Effector CD8-positive, alpha-beta T cell (primary cell): Measurements from ENCODE around the gene NUPR1.
"Not testable (repeated sequence)": the region's sequence is repeated elsewhere in the genome, so short reads cannot be mapped to it uniquely, and the experiment has no call there.

ENCODE experiments used
- DNase-seq: peaks from one replicate; lab custom pipeline; 2025; lab: John Stamatoyannopoulos, UW

Gene NUPR1

GRCh38 chr16:28527100-28527785 lies 11.5 kb downstream of the NUPR1 start:
- DNase-seq, result not testable (repeated sequence)

DNA sequence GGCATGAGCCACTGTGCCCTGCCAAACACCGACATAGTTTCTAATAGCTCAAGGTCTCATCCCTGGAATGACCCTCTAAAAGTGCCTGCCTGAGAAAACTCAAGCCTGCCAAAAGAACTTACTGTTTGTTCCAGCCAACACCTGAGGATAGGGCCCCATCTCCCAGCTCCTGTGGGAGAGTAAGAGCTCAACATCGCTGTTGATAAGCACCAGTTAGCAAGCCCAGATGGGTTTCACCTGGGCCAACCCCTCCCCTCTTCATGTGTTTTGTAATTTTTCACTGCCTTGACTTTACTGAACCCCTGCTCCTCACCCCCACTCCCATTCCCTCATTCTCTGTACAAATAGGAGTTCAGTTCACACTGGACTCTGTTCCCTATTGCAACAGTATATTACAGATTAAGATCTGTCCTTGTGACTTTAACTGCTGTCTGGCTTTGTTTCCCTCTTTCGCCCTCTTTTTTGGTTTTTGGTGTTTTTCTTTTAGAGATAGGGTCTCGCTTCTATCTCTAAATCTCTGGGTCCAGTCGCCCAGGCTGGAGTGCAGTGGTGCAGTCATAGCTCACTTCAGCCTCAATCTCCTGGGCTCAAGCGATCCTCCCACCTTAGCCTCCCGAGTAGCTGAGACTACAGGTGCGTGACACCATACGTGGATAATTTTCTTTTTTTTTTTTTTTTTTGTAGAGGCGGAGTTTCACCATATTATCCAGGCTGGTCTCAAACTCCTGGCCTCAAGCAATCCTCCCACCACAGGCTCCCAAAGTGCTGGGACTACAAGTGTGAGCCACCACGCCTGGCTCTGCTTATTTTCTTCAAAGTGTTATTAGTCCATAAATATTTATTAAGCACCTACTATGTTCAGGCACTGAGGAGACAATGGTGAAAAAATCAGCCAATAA lies 12.3 kb downstream of the NUPR1 start:
- DNase-seq, result no peak

DNA sequence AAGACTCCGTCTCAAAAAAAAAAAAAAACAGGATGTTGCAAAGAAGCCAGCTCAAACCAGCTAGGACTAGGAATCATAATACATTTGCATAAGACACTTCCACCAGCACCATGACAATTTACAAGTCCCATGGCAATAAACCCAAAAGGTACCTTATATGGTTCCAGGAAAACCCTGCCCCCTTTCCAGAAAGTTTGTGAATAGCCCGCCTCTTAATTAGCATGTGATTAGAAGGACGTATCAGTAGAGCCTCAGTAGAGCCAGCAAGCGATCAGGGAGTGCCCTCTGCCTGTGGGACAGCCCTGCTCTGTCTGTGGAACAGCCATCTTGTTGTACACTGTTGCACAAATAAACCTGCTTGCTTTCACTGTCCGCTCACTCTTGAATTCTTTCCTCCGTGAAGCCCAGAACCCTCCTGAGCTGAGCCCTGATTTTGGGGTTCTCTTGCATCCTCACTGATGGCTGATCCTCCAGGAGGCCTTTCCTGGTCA lies 14.0 kb downstream of the NUPR1 start:
- no peak for DNase-seq

DNA sequence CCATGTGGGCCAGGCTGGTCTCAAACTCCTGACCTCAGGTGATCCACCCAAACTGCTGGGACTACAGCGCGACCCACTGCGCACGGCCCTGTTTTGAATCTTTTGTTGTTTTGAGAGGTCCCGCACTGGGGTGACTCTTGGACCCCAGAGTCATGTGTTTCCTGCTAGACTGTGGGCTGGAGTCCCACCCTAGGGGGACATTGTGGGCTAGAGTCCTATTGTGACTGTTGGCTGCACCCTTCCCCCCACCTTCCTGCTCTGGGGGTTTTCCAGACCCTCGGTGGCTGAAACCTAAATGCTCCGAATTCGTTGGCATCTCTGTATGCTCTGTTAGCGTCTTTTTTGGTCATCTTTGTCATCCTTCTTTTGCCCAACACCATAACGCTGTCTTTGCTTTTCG lies 16.0 kb downstream of the NUPR1 start:
- DNase-seq, result no peak

DNA sequence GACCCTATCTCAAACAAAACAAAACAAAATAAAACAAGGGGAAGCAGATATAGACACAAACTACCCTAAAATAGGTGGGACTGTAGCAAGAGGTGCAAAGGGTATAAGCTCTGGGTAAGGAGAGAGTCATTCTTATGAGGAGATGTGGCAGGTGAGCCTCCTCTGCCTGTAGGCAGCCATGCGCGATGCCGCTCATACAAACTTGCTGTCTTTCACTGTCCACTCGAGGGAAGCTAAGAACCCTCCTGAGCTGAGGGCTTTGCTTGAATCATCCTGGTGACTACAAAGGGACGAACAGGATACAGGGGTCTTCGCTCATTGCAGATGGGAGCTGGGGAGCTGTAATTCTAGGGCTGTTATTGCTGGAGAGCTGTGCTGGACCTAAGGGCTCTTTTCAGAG lies 17.3 kb downstream of the NUPR1 start:
- no peak for DNase-seq

GRCh38 chr16:28520672-28521071 lies 18.1 kb downstream of the NUPR1 start:
- DNase-seq, result no peak

- no peak for DNase-seq
Measured at GRCh38 chr16:28514246-28514645, 24.5 kb downstream of the NUPR1 start.

GRCh38 chr16:28513484-28514181 lies 25.1 kb downstream of the NUPR1 start:
- DNase-seq, result no peak

- no peak for DNase-seq
Measured at GRCh38 chr16:28511801-28512789, 26.7 kb downstream of the NUPR1 start.

- DNase-seq, result no peak
Measured at GRCh38 chr16:28511031-28511430, 27.7 kb downstream of the NUPR1 start.

DNA sequence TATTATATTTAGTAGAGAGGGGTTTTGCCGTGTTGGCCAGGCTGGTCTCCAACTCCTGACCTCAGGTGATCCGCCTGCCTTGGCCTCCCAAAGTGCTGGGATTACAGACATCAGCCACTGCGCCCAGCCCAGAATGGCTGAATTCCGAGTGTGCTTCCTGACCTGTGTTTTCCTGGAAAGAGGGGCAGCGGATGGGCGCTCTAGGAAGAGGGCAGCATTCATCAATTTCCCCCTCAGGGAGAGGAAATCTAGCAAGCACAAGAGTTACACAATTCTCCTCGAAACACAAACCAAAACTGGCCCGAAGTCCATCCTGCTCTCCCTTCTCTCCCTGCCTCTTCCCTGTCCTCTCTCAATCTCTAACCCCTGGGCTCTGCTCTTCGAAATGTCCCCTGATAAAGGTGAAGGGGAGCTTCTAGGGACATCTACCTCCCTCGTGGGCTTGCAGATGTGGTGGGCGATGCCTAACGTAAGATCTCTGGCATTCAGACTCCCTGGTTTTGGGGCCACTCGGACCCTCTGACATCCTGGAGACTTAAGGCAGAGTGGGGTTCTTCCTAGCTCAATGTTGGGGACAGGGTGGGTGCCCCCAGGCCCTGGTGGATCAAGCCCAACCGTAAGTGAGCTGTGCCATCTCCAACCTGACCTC lies 33.2 kb downstream of the NUPR1 start:
- DNase-seq, result no peak

- no peak for DNase-seq
Measured at GRCh38 chr16:28504707-28505404, 33.9 kb downstream of the NUPR1 start.

GRCh38 chr16:28503470-28504259 lies 35.1 kb downstream of the NUPR1 start:
- DNase-seq, result no peak

GRCh38 chr16:28502290-28502689 lies 36.5 kb downstream of the NUPR1 start:
- no peak for DNase-seq

DNA sequence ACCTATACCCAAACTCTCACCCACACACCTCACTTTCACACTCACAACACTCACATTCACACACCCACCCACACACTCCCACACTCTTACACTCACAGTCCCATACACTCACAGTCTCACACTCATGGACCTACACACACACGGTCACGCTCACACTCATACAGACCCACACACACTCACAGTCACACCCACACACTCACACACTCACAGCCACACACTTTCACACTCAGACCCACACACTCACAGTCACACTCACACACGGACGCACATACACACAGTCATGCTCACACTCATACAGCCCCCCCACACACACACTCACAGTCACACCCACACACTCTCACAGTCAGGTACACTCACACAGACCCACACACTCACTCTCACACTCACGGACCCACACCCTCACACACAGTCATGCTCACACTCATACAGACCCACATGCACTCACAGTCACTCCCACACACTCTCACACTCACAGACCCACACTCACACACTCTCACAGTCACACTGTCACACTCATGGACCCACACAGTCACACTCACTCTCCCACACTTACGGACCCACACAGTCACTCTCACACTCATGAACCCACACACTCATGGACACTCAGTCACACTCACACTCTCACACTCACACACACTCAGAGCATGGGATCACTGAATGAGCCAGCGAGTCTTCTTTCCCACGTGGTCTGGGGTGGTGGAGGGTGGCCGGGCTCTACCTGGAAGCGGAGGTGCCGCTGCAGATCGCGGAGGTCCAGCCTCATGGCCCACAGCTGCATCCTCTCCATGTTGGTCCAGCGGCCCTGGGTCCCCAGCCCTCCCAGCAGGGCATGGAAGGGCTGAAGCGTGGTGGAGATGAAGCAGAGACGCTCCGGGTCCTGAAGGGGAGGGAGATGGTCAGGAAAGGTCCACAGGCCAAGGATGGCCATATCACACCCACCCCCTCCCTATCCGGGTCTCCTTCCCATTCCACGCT lies 37.2 kb downstream of the NUPR1 start:
- no peak for DNase-seq

- not testable (repeated sequence) for DNase-seq
Measured at GRCh38 chr16:28500476-28501180, 38.1 kb downstream of the NUPR1 start.

DNA sequence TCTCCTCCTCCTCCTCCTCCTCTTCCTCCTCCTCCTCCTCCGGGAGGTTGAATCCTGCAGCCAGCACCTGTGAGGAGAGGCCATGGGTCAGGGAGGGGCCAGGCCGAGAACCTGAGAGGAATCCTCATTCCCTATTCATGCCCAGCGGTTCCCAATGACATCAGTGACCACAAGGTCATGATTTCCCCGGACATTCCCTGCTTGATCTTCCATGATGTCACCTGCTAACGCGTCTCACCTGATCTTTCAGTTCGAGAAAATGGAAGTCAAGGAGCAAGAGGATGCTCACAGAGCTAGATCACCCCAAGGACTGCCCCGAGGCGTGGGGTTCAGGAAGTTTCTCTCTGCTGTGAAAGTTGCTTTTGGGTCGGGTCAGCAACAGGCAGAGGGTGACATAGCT lies 38.9 kb downstream of the NUPR1 start:
- no peak for DNase-seq
